Kidney capillary endothelial cell (primary cell): ENCODE data around the gene RNU6-9.

Experiments
- DNase-seq: peaks from one replicate; pipeline ENCODE4 v3.0.0-alpha.2; 2018; ENCODE audit warnings: low spot score

RNU6-9 gene

GRCh38 chr19:899336-900042 is 6.2 kb downstream of the RNU6-9 start:
- no peak for DNase-seq

- no peak for DNase-seq
Observed at GRCh38 chr19:900043-900301, 6.7 kb downstream of the RNU6-9 start.

- DNase-seq = no peak
Observed at GRCh38 chr19:900302-901111, 7.2 kb downstream of the RNU6-9 start.

- DNase-seq = no peak
Observed at GRCh38 chr19:901216-902092, 8.2 kb downstream of the RNU6-9 start.

- no peak for DNase-seq
Observed at GRCh38 chr19:902093-902370, 8.7 kb downstream of the RNU6-9 start.

GRCh38 chr19:902446-903226 is 9.4 kb downstream of the RNU6-9 start:
- DNase-seq = no peak

- DNase-seq = no peak
Observed at GRCh38 chr19:903266-903797, 10.0 kb downstream of the RNU6-9 start.

- no peak for DNase-seq
Observed at GRCh38 chr19:904545-904944, 11.3 kb downstream of the RNU6-9 start.

- no peak for DNase-seq
Observed at GRCh38 chr19:906480-906879, 13.2 kb downstream of the RNU6-9 start.

- no peak for DNase-seq
Observed at GRCh38 chr19:907183-907853, 14.0 kb downstream of the RNU6-9 start.

- DNase-seq = no peak
Observed at GRCh38 chr19:911197-912033, 18.1 kb downstream of the RNU6-9 start.

GRCh38 chr19:912181-913079 is 19.1 kb downstream of the RNU6-9 start:
- no peak for DNase-seq

GRCh38 chr19:913080-913748 is 19.9 kb downstream of the RNU6-9 start, which contains the start of gene R3HDM4:
R3HDM4 (minus strand) TSS chr19:913219; CDS start chr19:913157, 62 bp downstream.
- DNase-seq = no peak

GRCh38 chr19:916645-917322 is 23.5 kb downstream of the RNU6-9 start:
- no peak for DNase-seq

- DNase-seq = no peak
Observed at GRCh38 chr19:917323-918151, 24.3 kb downstream of the RNU6-9 start, which contains the start of gene KISS1R. KISS1R (plus strand) TSS chr19:917333; CDS start chr19:917503, 170 bp downstream.

- DNase-seq = no peak
Observed at GRCh38 chr19:918152-918437, 24.8 kb downstream of the RNU6-9 start.

GRCh38 chr19:918481-919198 is 25.4 kb downstream of the RNU6-9 start:
- no peak for DNase-seq
